ENCODE data around the gene PTP4A1. TPM values are rescaled to one million over a fixed set of nuclear protein-coding genes. Genes with fewer than 3 reads are reported as not detected.

Gene PTP4A1
- total RNA-seq, 2 donors from 2014 or later = 11.5 to 26.7 TPM

DNA sequence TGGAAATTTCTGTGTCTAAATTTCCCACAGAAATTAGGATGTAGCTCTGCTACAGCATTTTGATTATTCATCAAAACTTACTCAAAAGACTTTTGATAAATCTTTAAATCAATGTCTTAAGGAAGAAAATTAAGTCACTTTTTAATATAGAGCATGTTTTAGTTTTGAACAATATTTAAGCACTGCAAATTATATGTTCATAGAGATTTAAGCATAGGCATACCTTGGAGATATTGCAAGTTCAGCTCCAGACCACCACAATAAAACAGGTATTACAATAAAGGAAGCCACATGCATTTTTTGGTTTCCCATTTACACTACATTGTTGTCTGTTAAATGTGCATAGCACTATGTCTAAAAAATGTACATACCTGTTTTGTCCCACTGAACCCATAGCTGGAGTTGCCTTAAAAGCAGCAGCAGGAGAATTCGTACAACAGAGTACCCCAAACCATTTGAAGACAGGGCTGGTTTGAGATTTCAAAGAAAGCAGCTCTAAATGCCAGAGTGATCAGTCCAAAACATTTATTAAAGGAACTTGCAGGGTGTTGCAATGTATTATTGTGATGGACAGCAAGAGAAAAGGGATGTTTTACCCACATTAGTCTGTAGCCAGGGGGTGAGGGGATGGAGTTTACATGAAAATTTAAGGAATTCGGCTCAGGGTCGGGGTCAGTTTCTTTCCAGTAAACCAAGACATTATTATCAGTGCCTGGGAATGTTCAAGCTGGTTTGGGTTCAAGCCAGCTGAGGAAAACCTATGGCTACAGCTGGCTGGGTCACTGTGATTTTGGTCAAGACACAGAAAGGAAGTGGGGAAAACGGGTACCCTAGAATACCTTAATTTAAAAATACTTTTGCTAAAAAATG is 6.3 kb upstream of the PTP4A1 start:
- peak in 1 of 4 donors; percentile 20 for DNase-seq

DNA sequence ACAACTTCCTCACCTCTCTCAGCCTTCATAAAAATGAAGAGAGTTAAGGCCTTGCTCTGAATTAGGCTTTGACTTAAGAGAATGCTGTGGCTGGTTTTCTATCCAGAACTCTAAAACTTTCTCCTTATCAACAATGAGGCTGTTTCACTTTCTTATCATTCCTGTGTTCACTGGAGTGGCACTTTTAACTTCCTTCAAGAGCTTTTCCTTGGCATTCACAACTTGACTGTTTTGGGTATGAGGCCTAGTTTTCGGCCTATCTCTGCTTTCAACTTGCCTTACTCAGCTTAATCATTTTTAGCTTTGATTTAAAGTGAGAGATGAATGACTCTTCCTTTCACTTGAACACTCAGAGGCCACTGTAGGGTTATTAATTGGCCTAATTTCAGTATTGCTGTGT is 4.3 kb upstream of the PTP4A1 start:
- TF ChIP-seq, protein P1, sequence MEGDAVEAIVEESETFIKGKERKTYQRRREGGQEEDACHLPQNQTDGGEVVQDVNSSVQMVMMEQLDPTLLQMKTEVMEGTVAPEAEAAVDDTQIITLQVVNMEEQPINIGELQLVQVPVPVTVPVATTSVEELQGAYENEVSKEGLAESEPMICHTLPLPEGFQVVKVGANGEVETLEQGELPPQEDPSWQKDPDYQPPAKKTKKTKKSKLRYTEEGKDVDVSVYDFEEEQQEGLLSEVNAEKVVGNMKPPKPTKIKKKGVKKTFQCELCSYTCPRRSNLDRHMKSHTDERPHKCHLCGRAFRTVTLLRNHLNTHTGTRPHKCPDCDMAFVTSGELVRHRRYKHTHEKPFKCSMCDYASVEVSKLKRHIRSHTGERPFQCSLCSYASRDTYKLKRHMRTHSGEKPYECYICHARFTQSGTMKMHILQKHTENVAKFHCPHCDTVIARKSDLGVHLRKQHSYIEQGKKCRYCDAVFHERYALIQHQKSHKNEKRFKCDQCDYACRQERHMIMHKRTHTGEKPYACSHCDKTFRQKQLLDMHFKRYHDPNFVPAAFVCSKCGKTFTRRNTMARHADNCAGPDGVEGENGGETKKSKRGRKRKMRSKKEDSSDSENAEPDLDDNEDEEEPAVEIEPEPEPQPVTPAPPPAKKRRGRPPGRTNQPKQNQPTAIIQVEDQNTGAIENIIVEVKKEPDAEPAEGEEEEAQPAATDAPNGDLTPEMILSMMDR (IDR thresholded peaks at IDR 0.05) = no peak
- TF ChIP-seq POLR2A (IDR thresholded peaks at IDR 0.05) = no peak
- H3K36me3 ChIP-seq (replicated peaks in 1 of 2; ENCODE audit: insufficient read depth in 1 of 2, low read depth in 2 of 2) = no peaks in the 10 kb centered on the region
- ATAC-seq (no peak), DNase-seq (no peak)
- no peaks in the 10 kb centered on the region for H3K27me3 ChIP-seq
- no peak overlapping the region for H3K4me3 ChIP-seq
- intact Hi-C loops (cut with DNase I) = no loop called here
- peak overlapping the region; percentile 3 to 100 (median 35) for H3K27ac ChIP-seq
- peaks cover 64% of the 10 kb centered on the region for H3K4me1 ChIP-seq
- WGBS, 2 donors = 30 to 35% methylated on average over 1 of the region's 1 CpG
- H3K9me3 ChIP-seq = no peaks in the 10 kb centered on the region

More for the DNA sequence above, 6.3 kb upstream of the PTP4A1 start:
- intact Hi-C loops (cut with DNase I) = no loop called here
- TF ChIP-seq, protein P1 (IDR thresholded peaks at IDR 0.05) = no peak
- TF ChIP-seq POLR2A (IDR thresholded peaks at IDR 0.05) = no peak
- no peak overlapping the region for H3K4me3 ChIP-seq
- peak overlapping the region in 3 of 4 donors; percentile 27 to 71 (median 38) for H3K27ac ChIP-seq
- H3K27me3 ChIP-seq = no peaks in the 10 kb centered on the region
- H3K9me3 ChIP-seq = no peaks in the 10 kb centered on the region
- peaks cover 65% of the 10 kb centered on the region for H3K4me1 ChIP-seq
- WGBS, 2 donors = 17 to 18% methylated on average over 4 of the region's 4 CpGs
- no peaks in the 10 kb centered on the region for H3K36me3 ChIP-seq (replicated peaks in 1 of 2; ENCODE audit: insufficient read depth in 1 of 2, low read depth in 2 of 2)
- peak; percentile 8 for ATAC-seq

DNA sequence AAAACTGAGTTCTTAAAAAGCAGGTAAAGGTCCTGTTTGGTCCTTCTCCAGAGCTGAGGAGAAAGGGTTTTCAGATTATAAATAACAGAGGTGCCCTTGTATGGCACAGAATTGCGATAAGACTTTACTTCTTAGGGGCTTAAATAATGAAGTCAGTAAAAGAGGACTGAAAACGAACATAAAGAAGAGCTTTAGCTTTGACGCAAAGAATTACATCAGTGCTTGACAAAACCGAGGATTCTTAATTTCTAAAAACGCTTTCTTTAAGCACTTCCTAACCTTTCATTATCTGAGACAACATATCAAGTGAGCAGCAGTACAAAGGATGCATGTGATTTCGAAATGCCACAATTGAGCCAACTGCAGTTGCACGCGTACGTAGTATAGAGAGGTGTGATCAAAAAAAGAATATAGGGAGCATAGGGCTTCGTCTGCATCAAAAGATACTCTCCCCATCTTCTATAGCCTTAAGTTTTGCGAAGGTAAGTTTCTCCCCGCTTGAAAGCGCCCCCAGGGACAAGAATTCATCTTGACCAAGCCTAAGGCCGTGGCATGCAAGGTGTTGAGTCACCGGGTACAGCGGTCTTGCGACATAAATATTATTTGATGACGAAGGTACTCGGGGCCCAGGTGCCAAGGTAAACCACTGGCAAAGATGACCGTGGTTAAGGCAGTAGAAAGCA is 778 bp upstream of the PTP4A1 start:
- no peaks in the 10 kb centered on the region for H3K36me3 ChIP-seq (replicated peaks in 1 of 2; ENCODE audit: insufficient read depth in 1 of 2, low read depth in 2 of 2)
- TF ChIP-seq, protein P1 (IDR thresholded peaks at IDR 0.05) = peak in 3 of 7 experiments; percentile 13 to 21 (median 18)
- TF ChIP-seq POLR2A (IDR thresholded peaks at IDR 0.05) = no peak
- ATAC-seq (peak; percentile 61), DNase-seq (peak; percentile 80 to 92 (median 88))
- H3K4me1 ChIP-seq = peaks cover 48% of the 10 kb centered on the region
- intact Hi-C loops (cut with DNase I) = no loop called here
- no peak overlapping the region for H3K4me3 ChIP-seq
- WGBS, 2 donors = 11% methylated on average over 20 of the region's 20 CpGs
- H3K27ac ChIP-seq = peak overlapping the region; percentile 99 to 100 (median 100)
- no peaks in the 10 kb centered on the region for H3K27me3 ChIP-seq
- H3K9me3 ChIP-seq = no peaks in the 10 kb centered on the region

DNA sequence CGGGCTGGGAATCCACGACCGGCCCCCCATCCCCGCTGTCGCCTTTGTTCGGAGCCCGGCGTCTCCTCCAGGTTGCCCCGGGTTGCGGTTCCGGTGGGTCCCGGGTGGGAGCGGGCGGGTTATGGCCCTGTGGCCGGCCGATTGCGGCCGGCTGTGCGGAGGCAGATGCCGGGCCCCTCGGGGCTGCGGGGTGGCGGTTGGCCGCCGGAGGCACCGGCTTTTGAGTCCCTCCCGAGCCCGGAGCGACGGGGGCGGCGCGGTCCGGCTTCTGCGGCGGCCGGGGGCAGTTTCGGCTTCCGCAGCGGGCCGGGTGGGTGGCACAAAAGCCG is 431 bp downstream of the PTP4A1 start:
- intact Hi-C loops (cut with DNase I) = no loop called here
- Histone ChIP-seq H3K27ac (peak overlapping the region; percentile 99 to 100 (median 100)), H3K9me3 (no peaks in the 10 kb centered on the region), H3K27me3 (no peaks in the 10 kb centered on the region), H3K4me3 (peak overlapping the region; percentile 62 to 99), H3K4me1 (peaks cover 47% of the 10 kb centered on the region), H3K36me3 (replicated peaks in 1 of 2; ENCODE audit: insufficient read depth in 1 of 2, low read depth in 2 of 2) (peaks cover 0 to 6% of the 10 kb centered on the region in 2 donors)
- DNase-seq (no peak), ATAC-seq (peak; percentile 2)
- TF ChIP-seq, protein P1 (IDR thresholded peaks at IDR 0.05) = no peak
- no peak for TF ChIP-seq POLR2A (IDR thresholded peaks at IDR 0.05)
- WGBS, 2 donors = 0% methylated on average over 40 of the region's 42 CpGs; no CpG with 5 or more reads in 1 of the 2 donors

Data from body of pancreas (tissue), 4 donors.